ENCODE measurements around the gene NIPA2.

The NIPA2 gene

GRCh38 chr15:22877607-22878006, 39.1 kb downstream of the NIPA2 start:
- DNase-seq (ENCODE audit: low read depth in 2 of 2) = no peak

DNA sequence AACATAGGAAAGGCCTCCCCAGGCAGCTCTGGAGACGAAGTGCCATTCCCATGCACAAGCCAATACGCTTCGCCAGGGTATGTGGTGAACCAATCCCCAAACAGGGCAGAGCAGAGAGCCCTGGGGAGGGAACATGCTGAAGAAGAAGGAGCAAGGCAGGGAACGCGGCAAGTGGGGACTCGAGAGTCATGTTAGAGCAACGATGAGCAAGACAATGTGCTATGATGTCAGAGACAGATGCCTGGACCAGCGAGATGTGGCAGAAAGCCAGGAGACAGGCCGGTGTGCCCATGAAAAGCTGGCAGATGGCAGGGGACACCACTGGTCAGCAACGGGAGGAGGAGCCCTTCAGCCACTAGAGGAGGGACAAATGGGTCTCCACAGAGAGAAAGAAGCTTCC, 39.6 kb downstream of the NIPA2 start:
- DNase-seq (ENCODE audit: low read depth in 2 of 2) = no peak

GRCh38 chr15:22880068-22880980, 41.9 kb downstream of the NIPA2 start:
- no peak for DNase-seq (ENCODE audit: low read depth in 2 of 2)

- DNase-seq (ENCODE audit: low read depth in 2 of 2) = no peak
Observed at GRCh38 chr15:22880981-22881738, 42.7 kb downstream of the NIPA2 start.

DNA sequence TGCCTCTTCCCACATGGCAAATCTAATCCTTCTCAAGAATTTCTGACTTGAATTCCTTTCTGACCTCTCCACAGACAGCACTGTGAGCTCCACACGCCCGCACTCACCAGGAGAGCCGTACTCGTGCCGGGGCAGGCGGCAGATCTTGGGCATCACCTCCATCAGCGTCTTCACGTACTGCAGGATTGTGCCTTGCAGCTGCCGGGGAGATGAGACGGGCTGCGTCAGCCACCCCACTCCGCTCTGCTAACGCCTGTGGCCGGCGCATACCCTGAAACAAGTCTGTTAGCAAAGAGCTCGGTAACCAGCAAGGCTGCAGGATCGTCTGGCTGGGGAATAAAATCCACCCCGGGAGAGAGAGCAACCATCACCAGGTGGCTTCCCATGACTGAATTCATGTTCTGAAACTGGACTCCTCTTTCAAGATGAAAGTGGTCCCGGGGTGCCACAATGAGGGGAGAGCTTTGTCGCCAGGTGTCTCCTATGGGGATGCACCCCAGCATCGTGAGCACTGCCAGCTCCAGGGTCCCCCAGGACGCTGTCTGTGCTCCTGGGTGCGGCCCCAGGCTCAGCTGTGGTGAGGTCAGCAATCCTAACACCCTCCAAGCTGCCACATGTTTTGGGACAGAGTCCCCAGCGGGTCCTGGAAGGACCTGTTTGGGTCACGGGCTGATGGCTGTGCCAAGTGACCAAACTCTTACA, 43.4 kb downstream of the NIPA2 start:
- no peak for DNase-seq (ENCODE audit: low read depth in 2 of 2)

- no peak for DNase-seq (ENCODE audit: low read depth in 2 of 2)
Observed at GRCh38 chr15:22883196-22883595, 44.7 kb downstream of the NIPA2 start.

GRCh38 chr15:22884344-22884743, 45.9 kb downstream of the NIPA2 start:
- DNase-seq (ENCODE audit: low read depth in 2 of 2) = no peak

- DNase-seq (ENCODE audit: low read depth in 2 of 2) = no peak
Observed at GRCh38 chr15:22885120-22885519, 46.7 kb downstream of the NIPA2 start.

DNA sequence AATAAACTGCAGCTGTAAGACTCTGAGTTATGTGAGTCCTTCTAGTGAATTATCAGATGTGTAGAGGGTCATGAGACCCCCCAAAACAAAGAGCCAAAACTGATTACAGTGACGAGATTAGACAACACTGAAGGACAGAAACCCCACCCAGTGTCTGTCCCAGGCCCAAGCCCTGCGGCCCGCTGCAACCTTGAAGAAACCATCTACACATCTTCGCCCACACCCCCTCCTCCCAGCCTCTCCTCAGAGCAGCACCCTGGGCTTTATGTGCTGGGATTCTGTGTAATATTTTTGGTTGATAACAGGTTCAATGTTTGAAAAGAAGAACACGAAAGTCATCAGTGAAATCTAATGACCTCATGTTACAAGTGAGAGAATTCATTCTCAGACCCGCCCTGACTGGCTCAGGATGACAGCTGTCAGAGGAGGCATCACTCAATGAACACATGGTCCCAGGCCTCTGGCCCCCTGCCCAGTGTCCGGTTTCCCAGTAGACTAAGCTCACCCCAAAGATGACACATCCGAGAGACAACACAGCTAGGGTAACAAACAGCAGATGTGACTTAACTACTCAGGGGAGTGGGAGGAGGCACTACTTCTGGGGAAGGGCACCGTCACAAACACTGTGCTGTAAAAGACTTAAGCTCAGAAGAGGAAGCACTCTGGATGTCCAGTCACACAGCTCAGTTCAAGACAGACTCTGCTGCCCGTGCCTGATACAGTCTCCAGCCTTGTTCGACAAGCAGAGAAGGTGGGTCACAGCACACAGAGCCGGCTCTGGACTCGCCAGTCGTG, 48.9 kb downstream of the NIPA2 start:
- no peak for DNase-seq (ENCODE audit: low read depth in 2 of 2)

- DNase-seq (ENCODE audit: low read depth in 2 of 2) = no peak
Observed at GRCh38 chr15:22888120-22888859, 49.8 kb downstream of the NIPA2 start.

GRCh38 chr15:22889146-22889818, 50.8 kb downstream of the NIPA2 start:
- no peak for DNase-seq (ENCODE audit: low read depth in 2 of 2)

DNA sequence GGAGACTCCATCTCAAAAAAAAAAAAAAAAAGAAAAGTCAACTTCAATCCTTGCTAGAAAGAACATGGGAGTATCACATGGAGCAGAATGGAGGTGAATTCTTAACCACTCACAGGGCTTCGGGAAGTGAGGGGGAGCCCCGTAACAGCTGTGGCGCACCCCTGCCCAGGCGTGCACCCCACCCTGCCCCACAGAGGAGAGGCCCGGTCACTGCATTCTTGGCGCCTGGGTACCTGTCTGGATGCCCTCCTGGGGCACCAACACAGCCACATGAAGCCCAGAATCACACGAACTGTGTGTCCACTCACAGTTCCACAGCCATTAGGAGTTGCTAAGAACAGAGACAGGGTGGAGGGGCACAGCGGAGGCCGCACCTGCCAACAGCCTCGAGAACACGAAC, 51.8 kb downstream of the NIPA2 start:
- DNase-seq (ENCODE audit: low read depth in 2 of 2) = no peak

GRCh38 chr15:22891426-22892210, 53.2 kb downstream of the NIPA2 start:
- no peak for DNase-seq (ENCODE audit: low read depth in 2 of 2)

DNA sequence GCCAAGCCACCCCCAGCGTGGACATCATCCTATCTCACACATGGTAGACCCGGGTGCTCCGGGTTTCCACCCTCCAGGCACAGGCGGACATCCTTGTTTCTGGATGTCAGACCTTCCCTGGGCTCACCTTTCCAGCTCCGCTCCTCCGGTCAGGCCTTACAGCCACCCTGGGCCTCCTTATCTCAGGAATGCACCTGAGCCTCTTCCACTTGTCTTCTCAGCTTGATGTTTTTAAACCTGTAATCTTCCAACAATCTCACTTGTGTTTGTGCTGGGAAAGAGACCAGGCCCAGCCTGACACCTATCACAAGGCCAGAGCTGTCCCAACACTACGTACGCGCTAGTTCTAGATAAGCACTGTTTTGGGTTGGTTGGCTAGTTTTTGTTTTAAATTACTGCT, 53.9 kb downstream of the NIPA2 start:
- DNase-seq (ENCODE audit: low read depth in 2 of 2) = no peak

GRCh38 chr15:22893081-22893480, 54.6 kb downstream of the NIPA2 start:
- DNase-seq (ENCODE audit: low read depth in 2 of 2) = no peak

GRCh38 chr15:22893881-22894280, 55.4 kb downstream of the NIPA2 start:
- no peak for DNase-seq (ENCODE audit: low read depth in 2 of 2)

DNA sequence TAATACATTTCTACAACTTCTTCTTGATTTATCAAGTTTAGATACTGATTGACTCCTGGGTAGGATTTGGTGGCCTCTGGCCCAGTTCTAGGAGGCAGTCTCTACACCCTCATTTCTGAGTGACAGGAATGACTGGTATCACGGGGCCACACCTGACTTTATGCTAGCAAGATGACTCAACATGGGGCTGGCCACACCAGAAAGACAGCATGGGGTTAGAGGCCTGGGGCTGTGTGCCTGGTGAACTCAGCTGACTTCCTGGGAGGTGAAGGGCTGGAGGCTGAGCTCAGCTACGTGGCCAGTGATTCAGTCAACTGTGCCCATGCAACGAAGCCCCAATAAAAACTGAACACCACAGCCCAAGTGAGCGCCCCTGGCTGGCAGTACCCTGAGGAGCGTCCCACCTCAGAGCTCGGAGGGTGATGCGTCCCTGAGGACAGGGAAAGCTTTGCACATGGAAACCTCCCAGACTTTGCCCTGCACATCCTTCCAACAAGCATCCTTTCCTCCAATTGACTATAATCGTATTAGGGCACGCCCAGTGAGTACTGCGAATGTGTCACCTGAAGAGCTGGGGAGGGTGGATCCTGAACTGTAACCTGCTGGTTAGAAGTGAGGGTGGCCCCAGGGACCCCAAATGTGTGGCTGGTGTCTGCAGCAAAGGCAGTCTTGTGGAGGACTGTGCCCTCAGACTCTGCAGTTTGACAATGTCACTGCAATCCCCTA, 57.2 kb downstream of the NIPA2 start:
- peak; percentile 7 to 39 for DNase-seq (ENCODE audit: low read depth in 2 of 2)

GRCh38 chr15:22902046-22902445, 63.6 kb downstream of the NIPA2 start:
- DNase-seq (ENCODE audit: low read depth in 2 of 2) = no peak

GRCh38 chr15:22902578-22902977, 64.1 kb downstream of the NIPA2 start:
- DNase-seq (ENCODE audit: low read depth in 2 of 2) = no peak

All from stimulated activated CD8-positive, alpha-beta memory T cell treated with anti-CD3 and anti-CD28 coated beads, Interleukin-15, amount 100 ng/mL, for 48 hours (primary cell).